Nephron progenitor cell (in vitro differentiated cells): ENCODE measurements around the gene SAPCD1.

Source experiments
- DNase-seq: peaks from one replicate; pipeline ENCODE4 v3.0.0; 2021
- H3K27ac Mint-ChIP-seq: 2 replicates; pipeline ENCODE4 v1.8.0; 2021; ENCODE audit warnings: mild to moderate bottlenecking, moderate library complexity, mixed read lengths
- H3K27me3 Mint-ChIP-seq: 2 replicates; pipeline ENCODE4 v1.8.0; 2021; ENCODE audit warnings: mild to moderate bottlenecking, low read depth, mixed read lengths; ENCODE audit not compliant: poor library complexity
- H3K36me3 Mint-ChIP-seq: 2 replicates; pipeline ENCODE4 v1.8.0; 2021; ENCODE audit warnings: low read depth, mixed read lengths
- H3K4me1 Mint-ChIP-seq: 2 replicates; pipeline ENCODE4 v1.8.0; 2021; ENCODE audit warnings: mixed read lengths
- H3K4me3 Mint-ChIP-seq: 2 replicates; pipeline ENCODE4 v1.8.0; 2021; ENCODE audit warnings: mild to moderate bottlenecking, moderate library complexity, mixed read lengths
- H3K9me3 Mint-ChIP-seq: 2 replicates; pipeline ENCODE4 v1.8.0; 2021; ENCODE audit warnings: mild to moderate bottlenecking, moderate library complexity, mixed read lengths
- TF ChIP-seq, protein P1 (sequence below): fragments of 200-600 bp; sonication (generic); IDR thresholded peaks from 2 replicates; pipeline ENCODE4 v1.5.0; 2021; ENCODE audit warnings: antibody characterized with exemption

SAPCD1 gene

DNA sequence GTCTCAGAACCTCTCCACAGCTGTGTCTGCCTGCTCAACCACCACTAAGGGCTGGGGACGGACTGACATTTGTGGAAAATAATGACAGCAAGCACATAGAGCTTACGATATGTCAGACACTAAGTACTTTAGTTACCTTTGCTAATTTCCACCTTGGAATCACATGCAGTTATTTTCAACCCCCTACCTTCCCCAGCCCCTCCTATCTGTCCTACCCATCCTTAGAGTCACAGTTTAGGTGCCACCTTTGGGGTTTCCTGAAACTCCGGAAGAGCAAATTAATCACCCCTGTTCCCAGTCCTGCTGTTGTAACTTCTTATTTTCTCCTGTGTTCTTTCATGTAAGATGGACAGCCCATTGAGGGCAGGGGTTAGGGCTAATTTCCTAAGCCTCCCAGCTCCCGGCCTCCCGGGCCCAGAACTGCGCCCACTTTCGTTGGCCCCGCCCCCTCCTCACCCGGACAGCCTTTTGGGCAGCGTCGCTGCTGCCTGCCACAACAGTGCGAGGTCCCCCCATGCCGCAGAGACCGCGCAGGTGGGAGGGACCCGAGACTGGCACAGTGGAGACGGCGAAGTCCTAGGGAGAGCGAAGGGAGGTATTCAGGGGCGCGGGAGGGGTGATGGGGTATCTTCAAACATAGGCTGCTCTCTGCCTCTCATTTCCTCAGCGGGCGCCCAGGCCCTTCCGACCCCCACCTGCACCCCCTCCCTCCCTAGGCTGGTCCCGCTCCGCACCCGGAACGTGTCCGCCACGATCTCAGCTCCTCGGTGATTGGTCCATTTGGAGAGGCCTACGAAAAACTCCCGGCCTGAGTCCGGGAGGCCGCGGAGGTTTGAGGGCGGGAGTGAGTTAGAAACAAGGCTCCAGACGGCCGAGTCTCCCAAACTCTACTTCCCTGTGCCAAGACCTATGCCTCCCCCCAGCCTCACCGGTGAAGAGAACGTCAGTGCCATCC is 34.5 kb upstream of the SAPCD1 start:
- Mint-ChIP-seq H3K27ac (no peak overlapping the region), H3K9me3 (no peaks in the 10 kb centered on the region), H3K4me3 (peak overlapping the region; percentile 97), H3K4me1 (peaks cover 64% of the 10 kb centered on the region), H3K27me3 (no peaks in the 10 kb centered on the region), H3K36me3 (peaks cover 67% of the 10 kb centered on the region)
- TF ChIP-seq, protein P1, sequence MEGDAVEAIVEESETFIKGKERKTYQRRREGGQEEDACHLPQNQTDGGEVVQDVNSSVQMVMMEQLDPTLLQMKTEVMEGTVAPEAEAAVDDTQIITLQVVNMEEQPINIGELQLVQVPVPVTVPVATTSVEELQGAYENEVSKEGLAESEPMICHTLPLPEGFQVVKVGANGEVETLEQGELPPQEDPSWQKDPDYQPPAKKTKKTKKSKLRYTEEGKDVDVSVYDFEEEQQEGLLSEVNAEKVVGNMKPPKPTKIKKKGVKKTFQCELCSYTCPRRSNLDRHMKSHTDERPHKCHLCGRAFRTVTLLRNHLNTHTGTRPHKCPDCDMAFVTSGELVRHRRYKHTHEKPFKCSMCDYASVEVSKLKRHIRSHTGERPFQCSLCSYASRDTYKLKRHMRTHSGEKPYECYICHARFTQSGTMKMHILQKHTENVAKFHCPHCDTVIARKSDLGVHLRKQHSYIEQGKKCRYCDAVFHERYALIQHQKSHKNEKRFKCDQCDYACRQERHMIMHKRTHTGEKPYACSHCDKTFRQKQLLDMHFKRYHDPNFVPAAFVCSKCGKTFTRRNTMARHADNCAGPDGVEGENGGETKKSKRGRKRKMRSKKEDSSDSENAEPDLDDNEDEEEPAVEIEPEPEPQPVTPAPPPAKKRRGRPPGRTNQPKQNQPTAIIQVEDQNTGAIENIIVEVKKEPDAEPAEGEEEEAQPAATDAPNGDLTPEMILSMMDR: no peak
- no peak for DNase-seq

DNA sequence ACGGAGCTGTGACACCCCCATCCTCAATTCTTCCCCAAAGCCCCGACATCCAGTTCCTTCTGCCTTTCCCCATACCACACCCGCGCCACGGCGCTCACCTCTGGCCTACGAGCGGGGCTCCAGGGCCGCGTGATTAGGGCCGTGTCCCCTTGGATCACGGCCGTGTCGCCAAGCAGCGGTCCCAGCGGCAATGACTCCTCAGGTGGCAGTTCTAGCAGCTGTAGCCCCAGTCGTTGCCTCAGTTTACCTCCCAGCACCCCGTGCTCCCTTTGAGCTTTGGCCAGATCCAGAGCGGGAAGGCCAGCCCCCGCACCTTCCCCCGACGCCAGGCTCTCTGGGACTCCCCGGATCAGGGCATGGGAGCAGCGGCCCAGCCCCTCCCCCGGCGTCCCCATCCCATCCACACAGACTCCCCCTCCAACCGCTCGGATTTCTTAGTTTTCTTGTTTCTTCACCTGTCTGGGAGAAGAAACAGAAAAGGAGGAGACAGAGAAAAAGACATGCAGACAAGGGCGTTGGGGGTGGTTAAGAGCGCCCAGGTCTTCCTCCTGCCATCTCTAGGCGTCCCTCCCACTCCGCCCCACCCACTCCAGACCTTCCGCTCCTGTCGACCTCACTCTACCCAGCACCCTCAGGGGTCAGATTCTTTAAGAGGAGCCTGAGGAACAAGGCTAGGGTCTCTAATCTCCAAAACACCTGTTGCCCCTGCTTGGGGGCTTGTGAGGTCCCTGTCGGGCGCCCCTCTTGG is 33.5 kb upstream of the SAPCD1 start, which contains the start of gene DDAH2:
DDAH2 (minus strand) TSS at position 533 of the 748 bp plus-strand sequence; CDS start at position 395, 138 bp downstream.
- peak; percentile 18 for DNase-seq
- peaks cover 75% of the 10 kb centered on the region for H3K36me3 Mint-ChIP-seq
- TF ChIP-seq, protein P1: no peak
- peak within 1 kb of the TSS; percentile 97 for H3K4me3 Mint-ChIP-seq
- no peaks in the 10 kb centered on the region for H3K9me3 Mint-ChIP-seq
- peak within 1 kb of the TSS; percentile 98 for H3K27ac Mint-ChIP-seq
- peaks cover 71% of the 10 kb centered on the region for H3K4me1 Mint-ChIP-seq
- H3K27me3 Mint-ChIP-seq: no peaks in the 10 kb centered on the region

DNA sequence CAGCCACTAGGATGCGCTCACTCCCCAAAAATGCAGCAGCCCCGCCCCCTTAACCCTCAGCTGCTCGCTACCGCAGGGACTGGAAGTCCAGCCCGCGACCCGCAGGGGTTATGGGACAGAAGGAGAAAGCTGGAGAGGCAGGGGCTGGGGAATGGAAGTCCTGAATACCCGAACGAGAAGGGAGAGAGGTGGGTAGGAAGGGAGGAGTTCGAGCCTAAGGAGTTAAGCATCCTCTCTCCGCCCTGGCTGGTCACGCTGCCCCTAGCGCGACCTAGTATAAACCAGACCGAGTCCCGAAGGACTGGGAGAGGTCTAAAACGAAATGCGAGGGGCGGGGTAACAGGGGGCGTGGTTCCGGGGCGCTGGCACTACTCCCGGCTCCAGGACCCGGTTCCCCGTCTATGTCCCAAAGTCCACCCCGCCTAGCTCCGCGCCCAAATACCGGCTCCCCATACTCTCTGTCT is 32.9 kb upstream of the SAPCD1 start:
- DNase-seq: peak; percentile 90
- peaks cover 71% of the 10 kb centered on the region for H3K4me1 Mint-ChIP-seq

DNA sequence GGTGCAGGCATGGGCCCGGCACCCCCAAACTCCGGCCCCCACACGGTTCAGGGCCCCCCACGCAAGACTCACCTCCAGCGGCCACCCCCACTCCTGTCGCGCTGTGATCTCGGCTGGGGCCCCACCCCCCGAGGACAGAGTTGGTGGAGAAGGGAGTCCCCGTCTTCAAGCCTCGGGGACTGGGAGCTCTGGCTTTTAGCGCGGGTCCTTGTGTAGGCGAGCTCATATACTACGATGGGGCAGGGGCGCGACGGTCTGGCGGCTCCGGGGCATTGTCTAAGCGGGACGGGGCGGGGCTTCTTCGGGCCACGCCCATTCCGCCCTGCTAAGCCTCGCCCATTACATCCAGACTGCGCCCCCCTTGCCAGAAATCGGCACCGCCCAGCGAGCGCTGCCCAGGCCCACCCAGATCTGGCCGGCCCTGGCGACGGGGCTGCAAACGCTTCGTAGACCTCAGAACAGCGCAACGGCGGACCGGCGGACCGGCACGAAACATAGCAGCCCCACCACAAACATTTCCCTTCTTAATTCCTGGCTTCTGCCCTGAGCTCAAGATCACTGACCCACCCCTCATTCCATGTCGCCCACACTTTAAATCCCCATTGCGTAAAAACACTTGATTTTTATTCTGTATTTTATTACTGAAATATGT is 32.4 kb upstream of the SAPCD1 start:
- TF ChIP-seq, protein P1: no peak
- no peaks in the 10 kb centered on the region for H3K27me3 Mint-ChIP-seq

More for the DNA sequence above, 32.9 kb upstream of the SAPCD1 start:
- TF ChIP-seq, protein P1: peak; percentile 70
- Mint-ChIP-seq H3K9me3 (no peaks in the 10 kb centered on the region), H3K27me3 (no peaks in the 10 kb centered on the region), H3K27ac (peak overlapping the region; percentile 98), H3K4me3 (peak overlapping the region; percentile 97), H3K36me3 (peaks cover 70% of the 10 kb centered on the region)

DNA sequence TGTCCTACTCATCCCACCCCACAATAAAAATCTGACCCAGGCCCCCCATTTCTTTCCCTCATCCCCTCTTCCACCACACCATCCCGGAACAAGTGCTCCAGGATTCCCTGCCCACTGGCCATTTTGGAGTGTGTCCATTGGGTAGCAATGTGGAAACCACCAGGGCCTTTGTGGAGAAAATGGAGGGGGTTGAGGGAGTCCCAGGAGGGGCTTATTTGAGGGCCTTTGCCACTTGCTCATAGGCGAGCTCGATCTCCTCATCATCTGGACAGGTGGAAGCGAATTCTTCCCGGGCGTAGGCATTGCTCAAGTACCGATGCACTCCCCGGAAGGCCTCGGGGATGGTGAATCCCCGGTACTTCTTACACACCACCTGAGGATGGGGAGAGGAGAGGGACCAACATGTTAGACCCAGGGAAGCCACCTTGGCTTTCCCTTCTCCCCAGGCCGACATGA is 31.8 kb upstream of the SAPCD1 start:
- TF ChIP-seq, protein P1: no peak
- H3K27ac Mint-ChIP-seq: peak overlapping the region; percentile 92
- no peaks in the 10 kb centered on the region for H3K27me3 Mint-ChIP-seq
- H3K9me3 Mint-ChIP-seq: no peaks in the 10 kb centered on the region
- H3K36me3 Mint-ChIP-seq: peaks cover 62% of the 10 kb centered on the region
- H3K4me1 Mint-ChIP-seq: peaks cover 72% of the 10 kb centered on the region
- peak overlapping the region; percentile 97 for H3K4me3 Mint-ChIP-seq
- no peak for DNase-seq

More for the DNA sequence above, 32.4 kb upstream of the SAPCD1 start:
- DNase-seq: peak; percentile 96
- H3K9me3 Mint-ChIP-seq: no peaks in the 10 kb centered on the region
- H3K4me1 Mint-ChIP-seq: peaks cover 72% of the 10 kb centered on the region
- H3K36me3 Mint-ChIP-seq: peaks cover 66% of the 10 kb centered on the region
- H3K27ac Mint-ChIP-seq: peak overlapping the region; percentile 94
- peak overlapping the region; percentile 97 for H3K4me3 Mint-ChIP-seq
